HFFc6 (cell line): ENCODE results near the gene PAGE4. TPM values are rescaled to one million over a fixed set of nuclear protein-coding genes. Genes with fewer than 3 reads are reported as not detected.

ENCODE experiments used
- DNase-seq: peaks from one replicate; pipeline ENCODE4 v3.0.0-alpha.2; 2018
- H3K27ac Mint-ChIP-seq: 2 replicates; pipeline ENCODE4 v1.8.0; 2020; ENCODE audit warnings: mild to moderate bottlenecking, mixed read lengths
- H3K27me3 Mint-ChIP-seq: 2 replicates; pipeline ENCODE4 v1.8.0; 2021; ENCODE audit warnings: mild to moderate bottlenecking, moderate library complexity, mixed read lengths; ENCODE audit not compliant: insufficient read depth
- H3K36me3 Mint-ChIP-seq: 2 replicates; pipeline ENCODE4 v1.8.0; 2021; ENCODE audit warnings: low read depth, mixed read lengths
- H3K4me1 Mint-ChIP-seq: 2 replicates; pipeline ENCODE4 v1.8.0; 2020; ENCODE audit warnings: low read depth, mixed read lengths
- H3K4me3 Mint-ChIP-seq: 2 replicates; pipeline ENCODE4 v1.8.0; 2020; ENCODE audit warnings: mild to moderate bottlenecking, moderate library complexity, mixed read lengths
- H3K9me3 Mint-ChIP-seq: 2 replicates; pipeline ENCODE4 v1.8.0; 2020; ENCODE audit warnings: mild to moderate bottlenecking, mixed read lengths
- CTCF ChIP-seq: fragments of 200-600 bp; sonication (generic); IDR thresholded peaks from 2 replicates; pipeline ENCODE4 v1.5.0; 2021; ENCODE audit warnings: antibody characterized with exemption, mild to moderate bottlenecking
- total RNA-seq, 6 experiments: library from RNA; stranded (reverse); fragmentation: NEBNext Ultra II Directional; extraction: Animal tissue kit (Norgen Biotek cat#: 25700); gene quantifications; 2 replicates in 1 of 6; 3 replicates in 5 of 6; pipeline ENCODE4 v1.2.3, GENCODE V29; 2021

Gene PAGE4
- total RNA-seq, 6 experiments from 2014 or later, result not detected

- no peaks in the 10 kb centered on the region for H3K9me3 Mint-ChIP-seq
- H3K27me3 Mint-ChIP-seq, result peaks cover 3% of the 10 kb centered on the region; the same call in 1 of the 2 replicates
- no peak for TF ChIP-seq CTCF
- DNase-seq, result no peak
- no peaks in the 10 kb centered on the region for H3K36me3 Mint-ChIP-seq
- no peak overlapping the region for H3K27ac Mint-ChIP-seq
- H3K4me1 Mint-ChIP-seq, result no peaks in the 10 kb centered on the region
- no peak overlapping the region for H3K4me3 Mint-ChIP-seq
Measured at GRCh38 chrX:49850028-49850427, 20.9 kb downstream of the PAGE4 start.

- H3K27me3 Mint-ChIP-seq, result peaks cover 3% of the 10 kb centered on the region; the same call in 1 of the 2 replicates
- H3K27ac Mint-ChIP-seq, result no peak overlapping the region
- H3K4me1 Mint-ChIP-seq, result no peaks in the 10 kb centered on the region
- no peak for DNase-seq
- no peak for TF ChIP-seq CTCF
- no peaks in the 10 kb centered on the region for H3K9me3 Mint-ChIP-seq
- no peaks in the 10 kb centered on the region for H3K36me3 Mint-ChIP-seq
- H3K4me3 Mint-ChIP-seq, result no peak overlapping the region
Measured at GRCh38 chrX:49853661-49854060, 24.6 kb downstream of the PAGE4 start.

GRCh38 chrX:49856819-49857218 lies 27.7 kb downstream of the PAGE4 start:
- TF ChIP-seq CTCF, result no peak
- peaks cover 3% of the 10 kb centered on the region; the same call in 1 of the 2 replicates for H3K27me3 Mint-ChIP-seq

GRCh38 chrX:49858341-49858740 lies 29.2 kb downstream of the PAGE4 start:
- Mint-ChIP-seq H3K27me3 (peaks cover 3% of the 10 kb centered on the region; the same call in 1 of the 2 replicates), H3K4me3 (no peak overlapping the region), H3K36me3 (no peaks in the 10 kb centered on the region), H3K4me1 (no peaks in the 10 kb centered on the region), H3K9me3 (no peaks in the 10 kb centered on the region), H3K27ac (no peak overlapping the region)
- DNase-seq, result no peak
- TF ChIP-seq CTCF, result no peak

More at GRCh38 chrX:49856819-49857218, 27.7 kb downstream of the PAGE4 start:
- Mint-ChIP-seq H3K36me3 (no peaks in the 10 kb centered on the region), H3K27ac (no peak overlapping the region), H3K9me3 (no peaks in the 10 kb centered on the region), H3K4me1 (no peaks in the 10 kb centered on the region), H3K4me3 (no peak overlapping the region)
- no peak for DNase-seq

- Mint-ChIP-seq H3K27me3 (no peaks in the 10 kb centered on the region; the same call in 1 of the 2 replicates), H3K27ac (no peak overlapping the region), H3K4me3 (no peak overlapping the region), H3K9me3 (no peaks in the 10 kb centered on the region), H3K36me3 (no peaks in the 10 kb centered on the region), H3K4me1 (no peaks in the 10 kb centered on the region)
- no peak for DNase-seq
- TF ChIP-seq CTCF, result no peak
Measured at GRCh38 chrX:49859491-49859890, 30.4 kb downstream of the PAGE4 start.
